LoVo (cell line): ENCODE measurements around the gene PHAF1.
A peak's percentile ranks its signal among the peaks of the same experiment; 100 is the strongest.

Experiments used
- DNase-seq: peaks from one replicate; pipeline ENCODE4 v3.0.0-alpha.2; 2016; ENCODE audit warnings: low spot score

PHAF1 gene

GRCh38 chr16:67147437-67148140 lies 37.8 kb downstream of the PHAF1 start:
- no peak for DNase-seq

GRCh38 chr16:67148221-67148620 lies 38.5 kb downstream of the PHAF1 start:
- DNase-seq, result no peak

GRCh38 chr16:67148656-67149275 lies 39.0 kb downstream of the PHAF1 start:
- no peak for DNase-seq

- no peak for DNase-seq
These were observed 39.7 kb downstream of the PHAF1 start for GRCh38 chr16:67149276-67150046.

- DNase-seq, result no peak
These were observed 40.5 kb downstream of the PHAF1 start for GRCh38 chr16:67150047-67150832.

- DNase-seq, result no peak
These were observed 41.2 kb downstream of the PHAF1 start, which contains the start of gene B3GNT9 for GRCh38 chr16:67150833-67151396. B3GNT9 (minus strand) TSS chr16:67150998; CDS start chr16:67150485, 513 bp downstream.

GRCh38 chr16:67151431-67152097 lies 41.8 kb downstream of the PHAF1 start:
- DNase-seq, result no peak

- no peak for DNase-seq
These were observed 45.0 kb downstream of the PHAF1 start for GRCh38 chr16:67154578-67155294.

GRCh38 chr16:67155295-67156142 lies 45.8 kb downstream of the PHAF1 start:
- peak; percentile 67 for DNase-seq

GRCh38 chr16:67156143-67156844 lies 46.6 kb downstream of the PHAF1 start:
- no peak for DNase-seq

GRCh38 chr16:67157106-67157748 lies 47.5 kb downstream of the PHAF1 start:
- DNase-seq, result no peak

GRCh38 chr16:67157892-67158635 lies 48.3 kb downstream of the PHAF1 start:
- no peak for DNase-seq

GRCh38 chr16:67158637-67159600 lies 49.2 kb downstream of the PHAF1 start:
- DNase-seq, result peak; percentile 26

GRCh38 chr16:67161595-67162058 lies 51.9 kb downstream of the PHAF1 start:
- DNase-seq, result no peak

GRCh38 chr16:67162506-67163163 lies 52.9 kb downstream of the PHAF1 start:
- no peak for DNase-seq
